ENCODE data around the gene RFESD.

GRCh38 chr5:95707055-95707454 lies 60.5 kb downstream of the RFESD start:
- no peak for TF ChIP-seq CTCF (IDR thresholded peaks at IDR 0.05; ENCODE audit: low read depth, low read length)
- TF ChIP-seq EZH2phosphoT487 (IDR thresholded peaks at IDR 0.05; ENCODE audit: low read depth) = no peak
